ENCODE results near the gene PHC3.
"Not testable (repeated sequence)": the region's sequence is repeated elsewhere in the genome, so short reads cannot be mapped to it uniquely, and the experiment has no call there.

The PHC3 gene

GRCh38 chr3:170114165-170114564, 67.4 kb downstream of the PHC3 start:
- DNase-seq: not testable (repeated sequence)

GRCh38 chr3:170111147-170111771, 70.3 kb downstream of the PHC3 start:
- no peak for DNase-seq

- DNase-seq: no peak
Measured at GRCh38 chr3:170109579-170110293, 71.8 kb downstream of the PHC3 start.

GRCh38 chr3:170108955-170109354, 72.6 kb downstream of the PHC3 start:
- DNase-seq: no peak

GRCh38 chr3:170107941-170108340, 73.6 kb downstream of the PHC3 start:
- DNase-seq: no peak

- no peak for DNase-seq
Measured at GRCh38 chr3:170102431-170102830, 79.1 kb downstream of the PHC3 start.

- DNase-seq: no peak
Measured at GRCh38 chr3:170100944-170101343, 80.6 kb downstream of the PHC3 start.

GRCh38 chr3:170098753-170099152, 82.8 kb downstream of the PHC3 start:
- no peak for DNase-seq

GRCh38 chr3:170096342-170096741, 85.2 kb downstream of the PHC3 start:
- DNase-seq: no peak

- no peak for DNase-seq
Measured at GRCh38 chr3:170095771-170096170, 85.8 kb downstream of the PHC3 start.

GRCh38 chr3:170092907-170093306, 88.6 kb downstream of the PHC3 start:
- no peak for DNase-seq

- no peak for DNase-seq
Measured at GRCh38 chr3:170090601-170090981, 90.9 kb downstream of the PHC3 start.

GRCh38 chr3:170089862-170090600, 91.5 kb downstream of the PHC3 start:
- no peak for DNase-seq

GRCh38 chr3:170085396-170085795, 96.1 kb downstream of the PHC3 start:
- no peak for DNase-seq

- no peak for DNase-seq
Measured at GRCh38 chr3:170083343-170083742, 98.2 kb downstream of the PHC3 start.

- DNase-seq: no peak
Measured at GRCh38 chr3:170081079-170081741, 100.3 kb downstream of the PHC3 start.

- DNase-seq: no peak
Measured at GRCh38 chr3:170080605-170081004, 100.9 kb downstream of the PHC3 start.

GRCh38 chr3:170079536-170080165, 101.9 kb downstream of the PHC3 start:
- no peak for DNase-seq

- no peak for DNase-seq
Measured at GRCh38 chr3:170078620-170079281, 102.8 kb downstream of the PHC3 start.

- no peak for DNase-seq
Measured at GRCh38 chr3:170077361-170077760, 104.2 kb downstream of the PHC3 start.

- DNase-seq: no peak
Measured at GRCh38 chr3:170076715-170077238, 104.8 kb downstream of the PHC3 start.

GRCh38 chr3:170075441-170076091, 106.0 kb downstream of the PHC3 start:
- no peak for DNase-seq
